Testis (tissue), 2 donors: Measurements from ENCODE around the gene HMCN1.

Experiments
- CTCF ChIP-seq, 3 experiments: fragments of 450-650 bp in 2 of 3; fragments of 200-600 bp in 1 of 3; sonication (generic) in 1 of 3; IDR thresholded peaks; one replicate each; pipeline ENCODE4 v1.5.1; 2016 to 2019; ENCODE audit warnings: antibody characterized with exemption in 3 of 3, mild to moderate bottlenecking in 2 of 3, moderate library complexity in 1 of 3
- POLR2A ChIP-seq: fragments of 450-650 bp; IDR thresholded peaks from one replicate; pipeline ENCODE4 v1.6.1; 2017; ENCODE audit warnings: antibody characterized with exemption, mild to moderate bottlenecking, moderate library complexity

- no peak for TF ChIP-seq CTCF (IDR thresholded peaks at IDR 0.05)
- TF ChIP-seq POLR2A = no peak
Observed at GRCh38 chr1:186206048-186206570, 471.9 kb downstream of the HMCN1 start.
